ENCODE data around the gene CYYR1. TPM values are rescaled to one million over a fixed set of nuclear protein-coding genes. Genes with fewer than 3 reads are reported as not detected.

The CYYR1 gene
- polyA plus RNA-seq, 1 donor from 2014 or later: 0.62 TPM

DNA sequence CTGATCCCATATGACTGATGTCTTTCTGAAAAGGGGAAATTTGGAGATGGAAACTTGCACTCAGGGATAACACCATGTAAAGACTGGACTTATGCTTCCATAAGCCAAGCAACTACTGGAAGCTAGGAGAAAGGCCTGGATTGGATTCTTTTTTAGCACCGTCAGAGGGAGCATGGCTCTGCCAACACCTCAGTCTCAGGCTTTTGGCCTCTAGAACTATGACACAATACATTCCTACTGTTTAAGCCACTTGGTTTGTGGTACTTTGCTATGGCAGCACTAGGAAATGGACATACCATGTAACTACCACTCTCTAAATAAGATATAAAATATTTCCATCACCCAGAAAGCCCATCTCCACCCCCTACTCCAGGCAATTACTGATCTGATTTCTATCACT lies 139.7 kb downstream of the CYYR1 start:
- H3K36me3 ChIP-seq (ENCODE audit: insufficient read depth, low read length): no peaks in the 10 kb centered on the region
- H3K9ac ChIP-seq (ENCODE audit: low read length): no peak overlapping the region
- H4K20me1 ChIP-seq (ENCODE audit: insufficient read depth): no peaks in the 10 kb centered on the region
- no peak overlapping the region for H3K4me3 ChIP-seq (ENCODE audit: low read length)
- H3K27me3 ChIP-seq (ENCODE audit: insufficient read depth, low read depth, low read length): no peaks in the 10 kb centered on the region
- no peak overlapping the region for H2AFZ ChIP-seq (ENCODE audit: low read depth, low read length)
- H3K9me3 ChIP-seq (ENCODE audit: low read length): no peaks in the 10 kb centered on the region
- no peaks in the 10 kb centered on the region for H3K9me2 ChIP-seq (ENCODE audit: insufficient read depth, low read length)
- TF ChIP-seq SMC3 (conservative IDR thresholded peaks at IDR 0.05; ENCODE audit: poor library complexity): no peak
- TF ChIP-seq, protein P1, sequence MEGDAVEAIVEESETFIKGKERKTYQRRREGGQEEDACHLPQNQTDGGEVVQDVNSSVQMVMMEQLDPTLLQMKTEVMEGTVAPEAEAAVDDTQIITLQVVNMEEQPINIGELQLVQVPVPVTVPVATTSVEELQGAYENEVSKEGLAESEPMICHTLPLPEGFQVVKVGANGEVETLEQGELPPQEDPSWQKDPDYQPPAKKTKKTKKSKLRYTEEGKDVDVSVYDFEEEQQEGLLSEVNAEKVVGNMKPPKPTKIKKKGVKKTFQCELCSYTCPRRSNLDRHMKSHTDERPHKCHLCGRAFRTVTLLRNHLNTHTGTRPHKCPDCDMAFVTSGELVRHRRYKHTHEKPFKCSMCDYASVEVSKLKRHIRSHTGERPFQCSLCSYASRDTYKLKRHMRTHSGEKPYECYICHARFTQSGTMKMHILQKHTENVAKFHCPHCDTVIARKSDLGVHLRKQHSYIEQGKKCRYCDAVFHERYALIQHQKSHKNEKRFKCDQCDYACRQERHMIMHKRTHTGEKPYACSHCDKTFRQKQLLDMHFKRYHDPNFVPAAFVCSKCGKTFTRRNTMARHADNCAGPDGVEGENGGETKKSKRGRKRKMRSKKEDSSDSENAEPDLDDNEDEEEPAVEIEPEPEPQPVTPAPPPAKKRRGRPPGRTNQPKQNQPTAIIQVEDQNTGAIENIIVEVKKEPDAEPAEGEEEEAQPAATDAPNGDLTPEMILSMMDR (IDR thresholded peaks at IDR 0.05; ENCODE audit: poor library complexity, severe bottlenecking): no peak
- no peak for TF ChIP-seq RAD21 (conservative IDR thresholded peaks at IDR 0.05)
- TF ChIP-seq TAF1 (IDR thresholded peaks at IDR 0.05; ENCODE audit: low read depth): no peak
- TF ChIP-seq MXI1 (conservative IDR thresholded peaks at IDR 0.05; ENCODE audit: poor library complexity, severe bottlenecking): no peak
- no peak for TF ChIP-seq EZH2 (IDR thresholded peaks at IDR 0.05; ENCODE audit: borderline replicate concordance, insufficient read depth, low read length, poor library complexity, severe bottlenecking)
- TF ChIP-seq, protein P2, sequence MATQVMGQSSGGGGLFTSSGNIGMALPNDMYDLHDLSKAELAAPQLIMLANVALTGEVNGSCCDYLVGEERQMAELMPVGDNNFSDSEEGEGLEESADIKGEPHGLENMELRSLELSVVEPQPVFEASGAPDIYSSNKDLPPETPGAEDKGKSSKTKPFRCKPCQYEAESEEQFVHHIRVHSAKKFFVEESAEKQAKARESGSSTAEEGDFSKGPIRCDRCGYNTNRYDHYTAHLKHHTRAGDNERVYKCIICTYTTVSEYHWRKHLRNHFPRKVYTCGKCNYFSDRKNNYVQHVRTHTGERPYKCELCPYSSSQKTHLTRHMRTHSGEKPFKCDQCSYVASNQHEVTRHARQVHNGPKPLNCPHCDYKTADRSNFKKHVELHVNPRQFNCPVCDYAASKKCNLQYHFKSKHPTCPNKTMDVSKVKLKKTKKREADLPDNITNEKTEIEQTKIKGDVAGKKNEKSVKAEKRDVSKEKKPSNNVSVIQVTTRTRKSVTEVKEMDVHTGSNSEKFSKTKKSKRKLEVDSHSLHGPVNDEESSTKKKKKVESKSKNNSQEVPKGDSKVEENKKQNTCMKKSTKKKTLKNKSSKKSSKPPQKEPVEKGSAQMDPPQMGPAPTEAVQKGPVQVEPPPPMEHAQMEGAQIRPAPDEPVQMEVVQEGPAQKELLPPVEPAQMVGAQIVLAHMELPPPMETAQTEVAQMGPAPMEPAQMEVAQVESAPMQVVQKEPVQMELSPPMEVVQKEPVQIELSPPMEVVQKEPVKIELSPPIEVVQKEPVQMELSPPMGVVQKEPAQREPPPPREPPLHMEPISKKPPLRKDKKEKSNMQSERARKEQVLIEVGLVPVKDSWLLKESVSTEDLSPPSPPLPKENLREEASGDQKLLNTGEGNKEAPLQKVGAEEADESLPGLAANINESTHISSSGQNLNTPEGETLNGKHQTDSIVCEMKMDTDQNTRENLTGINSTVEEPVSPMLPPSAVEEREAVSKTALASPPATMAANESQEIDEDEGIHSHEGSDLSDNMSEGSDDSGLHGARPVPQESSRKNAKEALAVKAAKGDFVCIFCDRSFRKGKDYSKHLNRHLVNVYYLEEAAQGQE (IDR thresholded peaks at IDR 0.05; ENCODE audit: borderline replicate concordance): no peak
- no peak for TF ChIP-seq POLR2AphosphoS5 (IDR thresholded peaks at IDR 0.05)
- no peak for TF ChIP-seq EP300 (conservative IDR thresholded peaks at IDR 0.05; ENCODE audit: poor library complexity, severe bottlenecking)
- no peak overlapping the region for H3K4me2 ChIP-seq (ENCODE audit: low read length)
- no peaks in the 10 kb centered on the region for H3F3A ChIP-seq (ENCODE audit: insufficient read depth, low read length, poor library complexity, severe bottlenecking)
- H3K79me2 ChIP-seq (replicated peaks; ENCODE audit: insufficient read depth, low read length): no peaks in the 10 kb centered on the region
- no peak overlapping the region for H3K27ac ChIP-seq (ENCODE audit: low read length)

DNA sequence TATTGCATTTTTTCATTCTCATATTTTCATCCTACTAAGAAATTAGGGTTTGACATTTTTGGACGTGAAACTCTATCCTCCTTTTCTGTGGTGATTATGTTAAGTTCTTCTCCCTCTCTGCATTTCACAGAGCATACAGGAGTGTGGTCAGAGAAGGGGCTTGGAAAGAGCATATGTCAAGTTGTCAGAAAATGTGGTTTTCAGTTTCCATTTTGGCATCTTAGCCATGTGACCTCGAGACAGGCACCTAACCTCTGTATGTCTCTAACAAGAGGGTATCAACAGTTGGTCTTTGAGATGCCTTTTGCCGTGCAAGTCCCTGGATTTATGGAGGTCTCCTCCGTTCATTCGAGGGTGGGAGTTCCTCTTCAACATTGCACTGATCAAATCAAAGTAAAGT lies 140.7 kb downstream of the CYYR1 start:
- Histone ChIP-seq H3K27ac (ENCODE audit: low read length) (no peak overlapping the region), H3K9me3 (ENCODE audit: low read length) (no peaks in the 10 kb centered on the region), H3K4me3 (ENCODE audit: low read length) (no peak overlapping the region), H3K9me2 (ENCODE audit: insufficient read depth, low read length) (no peaks in the 10 kb centered on the region), H3K27me3 (ENCODE audit: insufficient read depth, low read depth, low read length) (no peaks in the 10 kb centered on the region), H3K4me2 (ENCODE audit: low read length) (no peak overlapping the region), H2AFZ (ENCODE audit: low read depth, low read length) (no peak overlapping the region), H3K36me3 (ENCODE audit: insufficient read depth, low read length) (no peaks in the 10 kb centered on the region), H4K20me1 (ENCODE audit: insufficient read depth) (no peaks in the 10 kb centered on the region), H3K79me2 (replicated peaks; ENCODE audit: insufficient read depth, low read length) (no peaks in the 10 kb centered on the region), H3F3A (ENCODE audit: insufficient read depth, low read length, poor library complexity, severe bottlenecking) (no peaks in the 10 kb centered on the region), H3K9ac (ENCODE audit: low read length) (no peak overlapping the region)
- TF ChIP-seq TAF1 (IDR thresholded peaks at IDR 0.05; ENCODE audit: low read depth): no peak
- TF ChIP-seq, protein P1 (IDR thresholded peaks at IDR 0.05; ENCODE audit: poor library complexity, severe bottlenecking): no peak
- TF ChIP-seq, protein P2 (IDR thresholded peaks at IDR 0.05; ENCODE audit: borderline replicate concordance): no peak
- TF ChIP-seq EZH2 (IDR thresholded peaks at IDR 0.05; ENCODE audit: borderline replicate concordance, insufficient read depth, low read length, poor library complexity, severe bottlenecking): no peak

All from neural cell (in vitro differentiated cells).